ENCODE results near the gene ILF2.

DNA sequence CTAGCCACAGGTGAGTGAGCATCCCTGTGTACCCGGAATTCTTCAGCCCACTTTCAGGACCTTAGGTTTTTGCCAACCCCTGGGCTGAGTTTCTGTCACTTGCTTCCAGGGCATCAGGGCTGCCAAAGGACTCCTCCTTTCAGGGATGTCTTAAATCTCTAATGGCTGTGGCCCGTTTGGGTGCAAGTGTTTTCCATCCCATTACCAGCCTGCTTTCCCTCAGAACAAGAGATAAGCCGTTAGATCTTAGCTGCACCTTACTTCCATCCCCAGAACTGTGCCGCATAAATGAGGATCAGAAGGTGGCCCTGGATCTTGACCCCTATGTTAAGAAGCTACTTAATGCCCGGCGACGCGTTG lies 11.6 kb downstream of the ILF2 start:
- TF ChIP-seq, protein P1, sequence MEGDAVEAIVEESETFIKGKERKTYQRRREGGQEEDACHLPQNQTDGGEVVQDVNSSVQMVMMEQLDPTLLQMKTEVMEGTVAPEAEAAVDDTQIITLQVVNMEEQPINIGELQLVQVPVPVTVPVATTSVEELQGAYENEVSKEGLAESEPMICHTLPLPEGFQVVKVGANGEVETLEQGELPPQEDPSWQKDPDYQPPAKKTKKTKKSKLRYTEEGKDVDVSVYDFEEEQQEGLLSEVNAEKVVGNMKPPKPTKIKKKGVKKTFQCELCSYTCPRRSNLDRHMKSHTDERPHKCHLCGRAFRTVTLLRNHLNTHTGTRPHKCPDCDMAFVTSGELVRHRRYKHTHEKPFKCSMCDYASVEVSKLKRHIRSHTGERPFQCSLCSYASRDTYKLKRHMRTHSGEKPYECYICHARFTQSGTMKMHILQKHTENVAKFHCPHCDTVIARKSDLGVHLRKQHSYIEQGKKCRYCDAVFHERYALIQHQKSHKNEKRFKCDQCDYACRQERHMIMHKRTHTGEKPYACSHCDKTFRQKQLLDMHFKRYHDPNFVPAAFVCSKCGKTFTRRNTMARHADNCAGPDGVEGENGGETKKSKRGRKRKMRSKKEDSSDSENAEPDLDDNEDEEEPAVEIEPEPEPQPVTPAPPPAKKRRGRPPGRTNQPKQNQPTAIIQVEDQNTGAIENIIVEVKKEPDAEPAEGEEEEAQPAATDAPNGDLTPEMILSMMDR (IDR thresholded peaks at IDR 0.05): no peak
- no peak for TF ChIP-seq EP300 (IDR thresholded peaks at IDR 0.05)
